ENCODE data around the gene TTLL11.

The TTLL11 gene

GRCh38 chr9:122128007-122128968, 35.2 kb upstream of the TTLL11 start:
- H3K4me1 Mint-ChIP-seq = peaks cover 26% of the 10 kb centered on the region
- no peak overlapping the region for H3K27ac Mint-ChIP-seq
- H3K4me3 Mint-ChIP-seq = no peak overlapping the region
- no peaks in the 10 kb centered on the region for H3K36me3 Mint-ChIP-seq
- no peak for ATAC-seq
- H3K27me3 Mint-ChIP-seq = peaks cover 70% of the 10 kb centered on the region
- H3K9me3 Mint-ChIP-seq = no peaks in the 10 kb centered on the region

GRCh38 chr9:122127396-122127798, 34.3 kb upstream of the TTLL11 start:
- H3K9me3 Mint-ChIP-seq = no peaks in the 10 kb centered on the region
- no peaks in the 10 kb centered on the region for H3K36me3 Mint-ChIP-seq
- peaks cover 70% of the 10 kb centered on the region for H3K27me3 Mint-ChIP-seq
- ATAC-seq = no peak
- no peak overlapping the region for H3K27ac Mint-ChIP-seq
- peaks cover 29% of the 10 kb centered on the region for H3K4me1 Mint-ChIP-seq
- no peak overlapping the region for H3K4me3 Mint-ChIP-seq

GRCh38 chr9:122126331-122127261, 33.5 kb upstream of the TTLL11 start:
- peak overlapping the region; percentile 22 for H3K4me3 Mint-ChIP-seq
- H3K9me3 Mint-ChIP-seq = no peaks in the 10 kb centered on the region
- H3K36me3 Mint-ChIP-seq = no peaks in the 10 kb centered on the region
- peaks cover 29% of the 10 kb centered on the region for H3K4me1 Mint-ChIP-seq
- H3K27ac Mint-ChIP-seq = no peak overlapping the region
- H3K27me3 Mint-ChIP-seq = peaks cover 66% of the 10 kb centered on the region
- no peak for ATAC-seq

- H3K4me1 Mint-ChIP-seq = peaks cover 29% of the 10 kb centered on the region
- no peaks in the 10 kb centered on the region for H3K36me3 Mint-ChIP-seq
- peaks cover 57% of the 10 kb centered on the region for H3K27me3 Mint-ChIP-seq
- no peak for ATAC-seq
- peak overlapping the region; percentile 22 for H3K4me3 Mint-ChIP-seq
- no peaks in the 10 kb centered on the region for H3K9me3 Mint-ChIP-seq
- H3K27ac Mint-ChIP-seq = no peak overlapping the region
Observed at GRCh38 chr9:122125509-122126330, 32.6 kb upstream of the TTLL11 start.

GRCh38 chr9:122125158-122125508, 32.0 kb upstream of the TTLL11 start:
- Mint-ChIP-seq H3K9me3 (no peaks in the 10 kb centered on the region), H3K4me1 (peaks cover 29% of the 10 kb centered on the region), H3K27ac (no peak overlapping the region), H3K4me3 (no peak overlapping the region), H3K27me3 (peaks cover 52% of the 10 kb centered on the region), H3K36me3 (no peaks in the 10 kb centered on the region)
- ATAC-seq = peak; percentile 76

- Mint-ChIP-seq H3K4me1 (peaks cover 29% of the 10 kb centered on the region), H3K4me3 (no peak overlapping the region), H3K27me3 (peaks cover 52% of the 10 kb centered on the region), H3K27ac (no peak overlapping the region), H3K36me3 (no peaks in the 10 kb centered on the region), H3K9me3 (no peaks in the 10 kb centered on the region)
- no peak for ATAC-seq
Observed at GRCh38 chr9:122124528-122124927, 31.4 kb upstream of the TTLL11 start.

- Mint-ChIP-seq H3K4me1 (peaks cover 29% of the 10 kb centered on the region), H3K36me3 (no peaks in the 10 kb centered on the region), H3K4me3 (no peak overlapping the region), H3K27me3 (peaks cover 52% of the 10 kb centered on the region), H3K9me3 (no peaks in the 10 kb centered on the region), H3K27ac (no peak overlapping the region)
- ATAC-seq = no peak
Observed at GRCh38 chr9:122124048-122124447, 30.9 kb upstream of the TTLL11 start.

- no peak overlapping the region for H3K4me3 Mint-ChIP-seq
- no peak for ATAC-seq
- H3K27ac Mint-ChIP-seq = no peak overlapping the region
- H3K9me3 Mint-ChIP-seq = no peaks in the 10 kb centered on the region
- no peaks in the 10 kb centered on the region for H3K36me3 Mint-ChIP-seq
- peaks cover 51% of the 10 kb centered on the region for H3K27me3 Mint-ChIP-seq
- H3K4me1 Mint-ChIP-seq = peaks cover 29% of the 10 kb centered on the region
Observed at GRCh38 chr9:122122903-122123632, 30.0 kb upstream of the TTLL11 start.

GRCh38 chr9:122122468-122122867, 29.4 kb upstream of the TTLL11 start:
- H3K27ac Mint-ChIP-seq = no peak overlapping the region
- no peak overlapping the region for H3K4me3 Mint-ChIP-seq
- no peak for ATAC-seq
- peaks cover 29% of the 10 kb centered on the region for H3K4me1 Mint-ChIP-seq
- peaks cover 45% of the 10 kb centered on the region for H3K27me3 Mint-ChIP-seq
- no peaks in the 10 kb centered on the region for H3K9me3 Mint-ChIP-seq
- H3K36me3 Mint-ChIP-seq = no peaks in the 10 kb centered on the region

GRCh38 chr9:122121931-122122330, 28.8 kb upstream of the TTLL11 start:
- Mint-ChIP-seq H3K4me3 (no peak overlapping the region), H3K4me1 (peaks cover 29% of the 10 kb centered on the region), H3K27ac (no peak overlapping the region), H3K9me3 (no peaks in the 10 kb centered on the region), H3K27me3 (peaks cover 40% of the 10 kb centered on the region), H3K36me3 (no peaks in the 10 kb centered on the region)
- no peak for ATAC-seq

GRCh38 chr9:122121391-122121790, 28.3 kb upstream of the TTLL11 start:
- Mint-ChIP-seq H3K36me3 (no peaks in the 10 kb centered on the region), H3K9me3 (no peaks in the 10 kb centered on the region), H3K27ac (no peak overlapping the region), H3K4me3 (no peak overlapping the region), H3K27me3 (peaks cover 35% of the 10 kb centered on the region), H3K4me1 (peaks cover 26% of the 10 kb centered on the region)
- no peak for ATAC-seq

GRCh38 chr9:122120316-122121071, 27.4 kb upstream of the TTLL11 start:
- H3K9me3 Mint-ChIP-seq = no peaks in the 10 kb centered on the region
- peaks cover 17% of the 10 kb centered on the region for H3K4me1 Mint-ChIP-seq
- peaks cover 31% of the 10 kb centered on the region for H3K27me3 Mint-ChIP-seq
- H3K36me3 Mint-ChIP-seq = no peaks in the 10 kb centered on the region
- H3K27ac Mint-ChIP-seq = no peak overlapping the region
- ATAC-seq = no peak
- H3K4me3 Mint-ChIP-seq = no peak overlapping the region

GRCh38 chr9:122119721-122120120, 26.6 kb upstream of the TTLL11 start:
- peaks cover 9% of the 10 kb centered on the region for H3K4me1 Mint-ChIP-seq
- H3K27ac Mint-ChIP-seq = no peak overlapping the region
- peaks cover 31% of the 10 kb centered on the region for H3K27me3 Mint-ChIP-seq
- ATAC-seq = no peak
- H3K36me3 Mint-ChIP-seq = no peaks in the 10 kb centered on the region
- H3K9me3 Mint-ChIP-seq = no peaks in the 10 kb centered on the region
- no peak overlapping the region for H3K4me3 Mint-ChIP-seq

- Mint-ChIP-seq H3K36me3 (no peaks in the 10 kb centered on the region), H3K27me3 (peaks cover 26% of the 10 kb centered on the region), H3K27ac (no peak overlapping the region), H3K9me3 (no peaks in the 10 kb centered on the region), H3K4me1 (peaks cover 6% of the 10 kb centered on the region), H3K4me3 (no peak overlapping the region)
- no peak for ATAC-seq
Observed at GRCh38 chr9:122119166-122119521, 26.0 kb upstream of the TTLL11 start.
